ENCODE measurements around the gene MTIF2.

MTIF2 gene

DNA sequence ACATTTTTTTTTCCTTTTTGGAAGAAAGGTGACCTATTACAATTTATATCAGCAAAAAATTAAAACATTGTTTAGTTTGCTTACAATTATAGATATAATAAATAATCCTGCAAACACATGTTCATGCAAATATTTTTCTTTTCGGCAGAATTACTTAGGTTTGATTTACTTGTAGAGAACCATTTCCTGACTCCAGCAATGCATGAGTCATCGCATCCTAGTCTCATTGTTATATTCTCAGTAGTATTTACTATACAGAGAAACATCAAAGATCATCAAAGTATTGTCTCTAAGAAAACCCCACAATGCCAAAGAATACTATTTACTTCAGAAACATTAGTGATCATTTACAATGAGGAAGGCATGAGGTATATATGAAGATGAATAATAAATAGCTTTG lies 40.4 kb upstream of the MTIF2 start:
- Histone ChIP-seq H4K20me1 (ENCODE audit: insufficient read depth, low read length) (no peaks in the 10 kb centered on the region), H3K27me3 (replicated peaks; ENCODE audit: insufficient read depth, low read length) (no peaks in the 10 kb centered on the region), H3F3A (ENCODE audit: insufficient read depth, low read length) (no peaks in the 10 kb centered on the region), H3K36me3 (replicated peaks; ENCODE audit: insufficient read depth, low read length) (no peaks in the 10 kb centered on the region), H3K9me3 (replicated peaks; ENCODE audit: insufficient read depth, low read length) (no peaks in the 10 kb centered on the region), H3K79me2 (ENCODE audit: low read length) (no peaks in the 10 kb centered on the region), H3K4me1 (ENCODE audit: low read length) (0 out of 2 replicates have a peak, but pooled peaks cover 3% of the 10 kb centered on the region), H3K4me2 (ENCODE audit: low read depth, low read length) (no peak overlapping the region), H3K9me2 (replicated peaks; ENCODE audit: insufficient read depth, low read length) (no peaks in the 10 kb centered on the region), H3K4me3 (ENCODE audit: low read length) (no peak overlapping the region), H3K9ac (ENCODE audit: low read length) (no peak overlapping the region), H3K27ac (ENCODE audit: low read length) (no peak overlapping the region), H2AFZ (ENCODE audit: low read length) (no peak overlapping the region)
- TF ChIP-seq EZH2phosphoT487 (IDR thresholded peaks at IDR 0.05; ENCODE audit: low read length) (no peak), EZH2 (optimal IDR thresholded peaks at IDR 0.05; ENCODE audit: low read depth, low read length) (no peak)
- TF ChIP-seq, protein P1, sequence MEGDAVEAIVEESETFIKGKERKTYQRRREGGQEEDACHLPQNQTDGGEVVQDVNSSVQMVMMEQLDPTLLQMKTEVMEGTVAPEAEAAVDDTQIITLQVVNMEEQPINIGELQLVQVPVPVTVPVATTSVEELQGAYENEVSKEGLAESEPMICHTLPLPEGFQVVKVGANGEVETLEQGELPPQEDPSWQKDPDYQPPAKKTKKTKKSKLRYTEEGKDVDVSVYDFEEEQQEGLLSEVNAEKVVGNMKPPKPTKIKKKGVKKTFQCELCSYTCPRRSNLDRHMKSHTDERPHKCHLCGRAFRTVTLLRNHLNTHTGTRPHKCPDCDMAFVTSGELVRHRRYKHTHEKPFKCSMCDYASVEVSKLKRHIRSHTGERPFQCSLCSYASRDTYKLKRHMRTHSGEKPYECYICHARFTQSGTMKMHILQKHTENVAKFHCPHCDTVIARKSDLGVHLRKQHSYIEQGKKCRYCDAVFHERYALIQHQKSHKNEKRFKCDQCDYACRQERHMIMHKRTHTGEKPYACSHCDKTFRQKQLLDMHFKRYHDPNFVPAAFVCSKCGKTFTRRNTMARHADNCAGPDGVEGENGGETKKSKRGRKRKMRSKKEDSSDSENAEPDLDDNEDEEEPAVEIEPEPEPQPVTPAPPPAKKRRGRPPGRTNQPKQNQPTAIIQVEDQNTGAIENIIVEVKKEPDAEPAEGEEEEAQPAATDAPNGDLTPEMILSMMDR (IDR thresholded peaks at IDR 0.05; ENCODE audit: low read length) = no peak
- no peak for DNase-seq

DNA sequence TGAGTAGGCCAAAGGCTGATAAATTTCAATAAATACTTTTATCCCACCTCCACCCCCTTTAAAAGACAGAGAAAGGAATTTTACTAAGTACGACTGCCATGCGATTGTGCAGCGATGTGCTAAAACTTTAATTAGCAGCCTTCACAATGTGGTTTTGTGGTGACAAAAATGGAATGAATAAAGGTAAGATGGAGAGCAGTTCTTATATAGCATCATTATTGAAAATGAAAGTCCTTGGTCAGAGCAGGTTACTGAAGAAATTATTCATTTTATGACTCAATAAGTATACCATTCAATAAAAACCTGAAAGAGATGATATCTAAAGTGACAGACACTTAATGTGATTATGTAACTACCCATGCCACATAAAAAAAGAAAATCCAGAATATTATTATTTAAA lies 33.2 kb upstream of the MTIF2 start:
- H4K20me1 ChIP-seq (ENCODE audit: insufficient read depth, low read length) = no peaks in the 10 kb centered on the region
- no peak overlapping the region for H3K4me2 ChIP-seq (ENCODE audit: low read depth, low read length)
- no peaks in the 10 kb centered on the region for H3F3A ChIP-seq (ENCODE audit: insufficient read depth, low read length)
- no peaks in the 10 kb centered on the region for H3K9me2 ChIP-seq (replicated peaks; ENCODE audit: insufficient read depth, low read length)
- no peak overlapping the region for H3K27ac ChIP-seq (ENCODE audit: low read length)
- no peaks in the 10 kb centered on the region for H3K36me3 ChIP-seq (replicated peaks; ENCODE audit: insufficient read depth, low read length)
- no peak overlapping the region for H3K9ac ChIP-seq (ENCODE audit: low read length)
- no peak for DNase-seq
- no peaks in the 10 kb centered on the region for H3K27me3 ChIP-seq (replicated peaks; ENCODE audit: insufficient read depth, low read length)
- no peaks in the 10 kb centered on the region for H3K9me3 ChIP-seq (replicated peaks; ENCODE audit: insufficient read depth, low read length)
- H3K4me3 ChIP-seq (ENCODE audit: low read length) = no peak overlapping the region
- no peaks in the 10 kb centered on the region for H3K4me1 ChIP-seq (ENCODE audit: low read length)
- H2AFZ ChIP-seq (ENCODE audit: low read length) = no peak overlapping the region
- H3K79me2 ChIP-seq (ENCODE audit: low read length) = no peaks in the 10 kb centered on the region
- TF ChIP-seq EZH2phosphoT487 (IDR thresholded peaks at IDR 0.05; ENCODE audit: low read length) = no peak
- TF ChIP-seq, protein P1 (IDR thresholded peaks at IDR 0.05; ENCODE audit: low read length) = no peak
- no peak for TF ChIP-seq EZH2 (optimal IDR thresholded peaks at IDR 0.05; ENCODE audit: low read depth, low read length)

DNA sequence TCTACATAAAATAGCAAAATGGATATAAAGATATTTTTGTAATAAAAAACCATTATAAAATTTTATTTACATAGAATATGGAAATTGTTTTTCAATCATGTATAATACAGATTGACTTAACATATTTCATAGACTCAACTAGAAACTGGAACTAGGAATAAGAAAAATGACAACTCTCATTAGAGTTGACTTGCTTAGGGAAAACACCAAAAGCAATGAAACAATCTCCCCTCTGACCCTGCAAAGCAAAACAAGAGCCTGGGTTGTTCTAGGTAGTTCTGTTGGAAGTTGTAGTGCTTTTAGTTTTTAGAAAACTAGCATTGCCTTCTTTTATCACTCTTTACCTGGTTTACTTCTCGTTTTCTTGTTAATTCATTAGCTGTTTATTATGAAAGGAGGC lies 32.2 kb upstream of the MTIF2 start:
- TF ChIP-seq, protein P1 (IDR thresholded peaks at IDR 0.05; ENCODE audit: low read length) = no peak
- TF ChIP-seq EZH2phosphoT487 (IDR thresholded peaks at IDR 0.05; ENCODE audit: low read length) (no peak), EZH2 (optimal IDR thresholded peaks at IDR 0.05; ENCODE audit: low read depth, low read length) (no peak)
- Histone ChIP-seq H3K27ac (ENCODE audit: low read length) (no peak overlapping the region), H3K9me2 (replicated peaks; ENCODE audit: insufficient read depth, low read length) (no peaks in the 10 kb centered on the region), H3K9ac (ENCODE audit: low read length) (no peak overlapping the region), H2AFZ (ENCODE audit: low read length) (no peak overlapping the region), H4K20me1 (ENCODE audit: insufficient read depth, low read length) (no peaks in the 10 kb centered on the region), H3K36me3 (replicated peaks; ENCODE audit: insufficient read depth, low read length) (no peaks in the 10 kb centered on the region), H3K27me3 (replicated peaks; ENCODE audit: insufficient read depth, low read length) (no peaks in the 10 kb centered on the region), H3F3A (ENCODE audit: insufficient read depth, low read length) (no peaks in the 10 kb centered on the region), H3K4me3 (ENCODE audit: low read length) (no peak overlapping the region), H3K4me2 (ENCODE audit: low read depth, low read length) (no peak overlapping the region), H3K9me3 (replicated peaks; ENCODE audit: insufficient read depth, low read length) (no peaks in the 10 kb centered on the region), H3K4me1 (ENCODE audit: low read length) (no peaks in the 10 kb centered on the region), H3K79me2 (ENCODE audit: low read length) (no peaks in the 10 kb centered on the region)
- DNase-seq = no peak
